ENCODE results near the gene BTF3. TPM values are rescaled to one million over a fixed set of nuclear protein-coding genes. Genes with fewer than 3 reads are reported as not detected.

The BTF3 gene
- total and polyA plus RNA-seq, 2 of the 8 experiments (the other 6 are each of a cell fraction or from before 2014, with no cell fraction given): 396 to 754 TPM

DNA sequence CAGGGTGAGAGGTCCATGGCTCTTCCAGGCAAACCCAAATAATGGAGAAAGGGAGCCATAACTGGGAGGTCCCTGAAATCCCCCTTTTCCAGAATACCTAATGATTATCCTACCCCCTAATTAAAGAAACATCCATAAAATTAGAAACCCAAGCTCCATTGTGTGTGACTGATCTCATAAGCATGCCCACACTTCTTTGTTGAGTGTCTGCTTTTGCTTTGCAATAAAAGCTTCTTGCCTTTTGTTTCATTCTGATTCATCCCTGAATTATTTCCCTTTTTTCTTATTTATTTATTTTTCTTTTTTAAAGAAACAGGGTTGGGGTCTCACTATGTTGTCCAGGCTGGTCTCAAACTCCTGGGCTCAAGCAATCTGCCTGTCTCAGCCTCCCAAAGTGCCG is 33.1 kb downstream of the BTF3 start:
- Histone ChIP-seq H3K56ac (replicated peaks; ENCODE audit: insufficient read length, low read depth, low read length) (no peak overlapping the region), H3K27ac (ENCODE audit: low read depth, low read length) (no peak overlapping the region), H3K4me3 (ENCODE audit: extremely low read depth in 1 of 4, insufficient read depth in 2 of 4, low read depth in 3 of 4, low read length in 4 of 4) (no peak overlapping the region), H3K14ac (ENCODE audit: insufficient read length) (no peak overlapping the region), H3K9me3 (ENCODE audit: insufficient read depth in 2 of 2, low read depth in 1 of 2, low read length in 1 of 2) (peaks cover 4 to 9% of the 10 kb centered on the region in 2 experiments), H2BK20ac (ENCODE audit: low read length) (no peak overlapping the region), H3K9ac (replicated peaks in 1 of 4; ENCODE audit: extremely low read depth in 1 of 4, low read depth in 3 of 4, low read length in 3 of 4) (no peak overlapping the region), H3K27me3 (replicated peaks in 1 of 4; ENCODE audit: control insufficient read depth in 3 of 4, extremely low read depth in 1 of 4, insufficient read depth in 3 of 4, low read length in 3 of 4) (no peaks in the 10 kb centered on the region), H3K18ac (ENCODE audit: extremely low read depth, low read length) (no peak overlapping the region), H2BK15ac (ENCODE audit: low read length) (no peak overlapping the region), H4K20me1 (replicated peaks in 1 of 2; ENCODE audit: control insufficient read depth in 1 of 2, insufficient read depth in 2 of 2, low read length in 2 of 2) (no peaks in the 10 kb centered on the region), H2BK120ac (replicated peaks; ENCODE audit: low read depth, low read length) (no peak overlapping the region), H3K23ac (ENCODE audit: insufficient read length) (no peak overlapping the region), H4K8ac (ENCODE audit: extremely low read depth, insufficient read depth, low read length) (no peak overlapping the region), H3K79me2 (ENCODE audit: control insufficient read depth in 1 of 2, insufficient read depth in 2 of 2, low read length in 2 of 2) (no peaks in the 10 kb centered on the region), H2BK5ac (ENCODE audit: low read depth, low read length) (no peak overlapping the region), H3K4ac (replicated peaks; ENCODE audit: insufficient read length, low read depth, low read length) (no peak overlapping the region), H3K36me3 (ENCODE audit: control insufficient read depth in 2 of 4, insufficient read depth in 4 of 4, low read length in 3 of 4) (no peaks in the 10 kb centered on the region), H3K4me2 (ENCODE audit: insufficient read depth in 1 of 2, low read depth in 2 of 2, low read length in 2 of 2) (no peak overlapping the region), H3K4me1 (replicated peaks in 1 of 4; ENCODE audit: control insufficient read depth in 3 of 4, insufficient read depth in 4 of 4, low read length in 3 of 4) (0 out of 7 replicates have a peak, but pooled peaks cover 0 to 4% (median 0%) of the 10 kb centered on the region in 4 experiments), H2BK12ac (ENCODE audit: low read depth, low read length) (no peak overlapping the region), H4K5ac (ENCODE audit: insufficient read length, low read depth, low read length) (no peak overlapping the region), H2AFZ (ENCODE audit: low read length) (no peak overlapping the region), H3K23me2 (ENCODE audit: low read depth, low read length) (no peaks in the 10 kb centered on the region; the same call in 1 of the 2 replicates), H2AK5ac (ENCODE audit: low read depth, low read length) (no peak overlapping the region), H4K91ac (replicated peaks; ENCODE audit: insufficient read length, low read length) (no peak overlapping the region), H3K79me1 (ENCODE audit: low read depth, low read length) (no peaks in the 10 kb centered on the region)
- CTCF ChIA-PET (ENCODE audit: partially characterized antibody): interaction anchor here (1.0 to 2.0 kb wide), 2 partner anchors 11 to 14 kb away, joined by 4 to 10 read pairs; no protein-coding TSS in a partner anchor
- POLR2A ChIA-PET (ENCODE audit: partially characterized antibody): interaction anchor here (1.7 kb wide), 1 partner anchor 16 kb away, joined by 4 read pairs; no protein-coding TSS in a partner anchor
- 85% methylated on average over 1 of the region's 1 CpG; no CpG with 5 or more reads in 1 of the 2 experiments for WGBS, 2 experiments (ENCODE audit: extremely low coverage in 1 of 2, insufficient coverage in 1 of 2, insufficient read length in 1 of 2, insufficient replicate concordance in 2 of 2, low coverage in 1 of 2, low lambda C conversion rate in 2 of 2, missing lambda C conversion rate in 1 of 2)
- DNase-seq (ENCODE audit: low read depth in 1 of 2, low spot score in 2 of 2) (no peak), FAIRE-seq (no peak)
- TF ChIP-seq SIRT6 (IDR thresholded peaks at IDR 0.05; ENCODE audit: low read length): no peak
